Ovary (tissue), 9 donors: ENCODE measurements around the gene SBNO2. TPM values are rescaled to one million over a fixed set of nuclear protein-coding genes. Genes with fewer than 3 reads are reported as not detected.

ENCODE experiments used
- DNase-seq, 5 donors: peaks; one replicate each; pipeline ENCODE4 v3.0.0-alpha.2; 2019 to 2020
- H3K27ac ChIP-seq, 2 donors: fragments of 200-600 bp; one replicate each; pipeline versions ENCODE4 v1.5.1 to v1.8.0; 2019 to 2022
- H3K27me3 ChIP-seq: fragments of 200-600 bp; one replicate; pipeline ENCODE4 v1.8.0; 2022
- H3K36me3 ChIP-seq: fragments of 200-600 bp; sonication (generic); one replicate; pipeline ENCODE4 v1.5.1; 2019
- H3K4me1 ChIP-seq: one replicate; pipeline ENCODE4 v1.8.1; 2013; ENCODE audit warnings: mild to moderate bottlenecking, moderate library complexity; ENCODE audit not compliant: insufficient read depth
- H3K4me3 ChIP-seq: fragments of 200-600 bp; sonication (generic); one replicate; pipeline ENCODE4 v1.5.1; 2017
- H3K9me3 ChIP-seq, 2 donors: fragments of 200-600 bp in 1 of 2; sonication (generic) in 1 of 2; one replicate each; pipeline versions ENCODE4 v1.5.1 to v1.8.1; 2013 to 2019; ENCODE audit warnings: mild to moderate bottlenecking in 1 of 2, moderate library complexity in 1 of 2
- CTCF ChIP-seq, 3 donors: fragments of 450-650 bp in 2 of 3; fragments of 200-600 bp in 1 of 3; IDR thresholded peaks; one replicate each; pipeline versions ENCODE4 v1.5.1 to v1.8.0; 2016 to 2022; ENCODE audit warnings: antibody characterized with exemption in 3 of 3, mild to moderate bottlenecking in 1 of 3
- EP300 ChIP-seq: sonication (generic); formaldehyde crosslinking; IDR thresholded peaks from one replicate; pipeline ENCODE4 v1.6.1; 2017; ENCODE audit warnings: antibody characterized with exemption
- POLR2A ChIP-seq: fragments of 450-650 bp; IDR thresholded peaks from one replicate; pipeline ENCODE4 v1.6.1; 2017; ENCODE audit warnings: antibody characterized with exemption, mild to moderate bottlenecking, moderate library complexity
- WGBS, 3 donors: extraction: QIAGEN DNeasy Blood & Tissue Kit in 1 of 3; methylation state at CpG; one replicate each; pipeline versions ENCODE4 v1.1.5 to v1.1.7; 2013 to 2017; 5-methylcytosine and 5-hydroxymethylcytosine counted together
- intact Hi-C, 4 donors: fragments of 100-400 bp; cut with DNase I; formaldehyde crosslinking; loops; one replicate each; pipeline versions ENCODE4 v1.11.0 to v1.15.1; 2022 to 2023
- polyA plus RNA-seq, 2 donors: library from polyadenylated mRNA; stranded (reverse); fragments of 200-250 nt in 1 of 2; fragments of 350-450 nt in 1 of 2; fragmentation: Illumina TruSeq in 1 of 2; extraction: RNeasy Lipid Tissue Mini Kit (QIAGEN cat#74804) in 1 of 2; gene quantifications; one replicate each; pipeline ENCODE4 v1.2.3, GENCODE V29; 2013 to 2014
- total RNA-seq, 7 donors: library from RNA; depleted of rRNA in 2 of 7; stranded (reverse); fragments of >200 nt in 2 of 7; fragmentation: NEBNext Ultra II Directional in 3 of 7; extraction: Animal tissue kit (Norgen Biotek cat#: 25700) in 3 of 7; gene quantifications; one replicate each; pipeline versions ENCODE4 v1.1.0 to v1.2.4, GENCODE V29; 2016 to 2023
- donor health status: DM: no; HTN: no; CAD: no; lungs with moderate emphysema.
- donor health status: DM: no; HTN: no; CAD: no.
- donor health status: Bipolar disorder and iron deficiency.
- donor health status: DM: yes; HTN: yes; CAD: no.
- donor health status: DM: no; HTN: no; CAD: no.
- donor health status: DM: yes; HTN: yes; CAD: no.

SBNO2 gene
- total and polyA plus RNA-seq, 9 donors = 6.1 to 92.6 (median 60.9) TPM

GRCh38 chr19:1102407-1103131 is 71.5 kb downstream of the SBNO2 start:
- 33 to 40% (median 37%) methylated on average over 17 of the region's 17 CpGs for WGBS, 3 donors

GRCh38 chr19:1101337-1101698 is 72.8 kb downstream of the SBNO2 start:
- intact Hi-C loops = loop anchor here in 3 of 4 donors (5.0 to 10.0 kb wide), 3 partner anchors 71 to 177 kb away; partner anchors contain the start of genes ARID3A (in 1 of the 3), RNU6-2 (in 1 of the 3), SBNO2 (in 1 of the 3) and TMEM259 (in 1 of the 3)

More at GRCh38 chr19:1102407-1103131, 71.5 kb downstream of the SBNO2 start:
- no peaks in the 10 kb centered on the region for H3K27me3 ChIP-seq
- DNase-seq = peak; percentile 52 to 83 (median 67)
- no peaks in the 10 kb centered on the region for H3K9me3 ChIP-seq
- no peak overlapping the region for H3K4me3 ChIP-seq
- TF ChIP-seq POLR2A (no peak), EP300 (peak; percentile 43)
- H3K4me1 ChIP-seq = peaks cover 31% of the 10 kb centered on the region
- no peaks in the 10 kb centered on the region for H3K36me3 ChIP-seq
- H3K27ac ChIP-seq = peak overlapping the region; percentile 84 to 88
- intact Hi-C loops = loop anchor here in 3 of 4 donors (5.0 to 10.0 kb wide), 3 partner anchors 70 to 178 kb away; partner anchors contain the start of genes ARID3A (in 1 of the 3), RNU6-2 (in 1 of the 3), SBNO2 (in 1 of the 3) and TMEM259 (in 1 of the 3)

GRCh38 chr19:1098177-1099051 is 75.7 kb downstream of the SBNO2 start:
- DNase-seq = no peak
- no peak overlapping the region for H3K4me3 ChIP-seq
- H3K27ac ChIP-seq = peak overlapping the region; percentile 24 to 45

More at GRCh38 chr19:1101337-1101698, 72.8 kb downstream of the SBNO2 start:
- Histone ChIP-seq H3K27ac (peak overlapping the region; percentile 84 to 88), H3K27me3 (no peaks in the 10 kb centered on the region), H3K9me3 (no peaks in the 10 kb centered on the region), H3K36me3 (no peaks in the 10 kb centered on the region), H3K4me3 (no peak overlapping the region), H3K4me1 (peaks cover 31% of the 10 kb centered on the region)
- TF ChIP-seq CTCF (IDR thresholded peaks at IDR 0.05) = no peak
- TF ChIP-seq POLR2A = no peak
- no peak for TF ChIP-seq EP300
- 21 to 27% (median 25%) methylated on average over 9 of the region's 9 CpGs for WGBS, 3 donors
- DNase-seq = peak in 2 of 5 donors; percentile 55 to 62

GRCh38 chr19:1097810-1098176 is 76.3 kb downstream of the SBNO2 start:
- TF ChIP-seq EP300 (no peak), CTCF (IDR thresholded peaks at IDR 0.05) (no peak), POLR2A (no peak)
- no peak for DNase-seq
- no peaks in the 10 kb centered on the region for H3K27me3 ChIP-seq
- intact Hi-C loops = loop anchor here in 2 of 4 donors (5.0 kb wide), 2 partner anchors 70 to 80 kb away; partner anchors contain the start of gene CNN2 (in 1 of the 2)
- WGBS, 3 donors = 68 to 80% (median 72%) methylated on average over 7 of the region's 7 CpGs
- H3K27ac ChIP-seq = peak overlapping the region; percentile 24 to 45
- H3K36me3 ChIP-seq = no peaks in the 10 kb centered on the region
- no peaks in the 10 kb centered on the region for H3K9me3 ChIP-seq
- H3K4me3 ChIP-seq = no peak overlapping the region
- peaks cover 23% of the 10 kb centered on the region for H3K4me1 ChIP-seq

More at GRCh38 chr19:1098177-1099051, 75.7 kb downstream of the SBNO2 start:
- no peaks in the 10 kb centered on the region for H3K27me3 ChIP-seq
- intact Hi-C loops = loop anchor here in 2 of 4 donors (5.0 kb wide), 2 partner anchors 71 to 81 kb away; partner anchors contain the start of gene CNN2 (in 1 of the 2)
- no peaks in the 10 kb centered on the region for H3K36me3 ChIP-seq
- H3K9me3 ChIP-seq = no peaks in the 10 kb centered on the region
- TF ChIP-seq EP300 (no peak), POLR2A (no peak), CTCF (IDR thresholded peaks at IDR 0.05) (no peak)
- peaks cover 29% of the 10 kb centered on the region for H3K4me1 ChIP-seq
- 41 to 47% (median 46%) methylated on average over 15 of the region's 15 CpGs for whole genome bisulfite sequencing, 3 donors
